ENCODE measurements around the gene UNC13A.

The UNC13A gene

GRCh38 chr19:17627921-17628320 is 60.2 kb downstream of the UNC13A start:
- TF ChIP-seq FOXP2 (optimal IDR thresholded peaks at IDR 0.05; ENCODE audit: borderline replicate concordance, extremely low read depth, extremely low read length, insufficient read depth) (no peak), POLR2AphosphoS5 (IDR thresholded peaks at IDR 0.05; ENCODE audit: low read depth, low read length) (no peak), SIN3A (IDR thresholded peaks at IDR 0.05; ENCODE audit: borderline replicate concordance, insufficient read depth, low read length) (no peak), REST (IDR thresholded peaks at IDR 0.05; ENCODE audit: insufficient read depth in 1 of 2, low read depth in 2 of 2, low read length in 2 of 2) (no peak), TAF1 (IDR thresholded peaks at IDR 0.05; ENCODE audit: borderline replicate concordance, insufficient read depth, low read length) (no peak)

GRCh38 chr19:17627161-17627560 is 61.0 kb downstream of the UNC13A start:
- TF ChIP-seq POLR2AphosphoS5 (IDR thresholded peaks at IDR 0.05; ENCODE audit: low read depth, low read length), result no peak
- no peak for TF ChIP-seq SIN3A (IDR thresholded peaks at IDR 0.05; ENCODE audit: borderline replicate concordance, insufficient read depth, low read length)
- TF ChIP-seq FOXP2 (optimal IDR thresholded peaks at IDR 0.05; ENCODE audit: borderline replicate concordance, extremely low read depth, extremely low read length, insufficient read depth), result no peak
- TF ChIP-seq TAF1 (IDR thresholded peaks at IDR 0.05; ENCODE audit: borderline replicate concordance, insufficient read depth, low read length), result no peak
- TF ChIP-seq REST (IDR thresholded peaks at IDR 0.05; ENCODE audit: insufficient read depth in 1 of 2, low read depth in 2 of 2, low read length in 2 of 2), result no peak

- no peak for TF ChIP-seq FOXP2 (optimal IDR thresholded peaks at IDR 0.05; ENCODE audit: borderline replicate concordance, extremely low read depth, extremely low read length, insufficient read depth)
- no peak for TF ChIP-seq POLR2AphosphoS5 (IDR thresholded peaks at IDR 0.05; ENCODE audit: low read depth, low read length)
- TF ChIP-seq SIN3A (IDR thresholded peaks at IDR 0.05; ENCODE audit: borderline replicate concordance, insufficient read depth, low read length), result no peak
- no peak for TF ChIP-seq REST (IDR thresholded peaks at IDR 0.05; ENCODE audit: insufficient read depth in 1 of 2, low read depth in 2 of 2, low read length in 2 of 2)
- no peak for TF ChIP-seq TAF1 (IDR thresholded peaks at IDR 0.05; ENCODE audit: borderline replicate concordance, insufficient read depth, low read length)
Observed at GRCh38 chr19:17626456-17627015, 61.6 kb downstream of the UNC13A start.

GRCh38 chr19:17625980-17626379 is 62.2 kb downstream of the UNC13A start:
- TF ChIP-seq REST (IDR thresholded peaks at IDR 0.05; ENCODE audit: insufficient read depth in 1 of 2, low read depth in 2 of 2, low read length in 2 of 2), result no peak
- TF ChIP-seq SIN3A (IDR thresholded peaks at IDR 0.05; ENCODE audit: borderline replicate concordance, insufficient read depth, low read length), result no peak
- no peak for TF ChIP-seq FOXP2 (optimal IDR thresholded peaks at IDR 0.05; ENCODE audit: borderline replicate concordance, extremely low read depth, extremely low read length, insufficient read depth)
- no peak for TF ChIP-seq TAF1 (IDR thresholded peaks at IDR 0.05; ENCODE audit: borderline replicate concordance, insufficient read depth, low read length)
- TF ChIP-seq POLR2AphosphoS5 (IDR thresholded peaks at IDR 0.05; ENCODE audit: low read depth, low read length), result no peak

Measured in PFSK-1 (cell line).